WTC11 (cell line): ENCODE measurements around the gene KCNQ2. TPM values are rescaled to one million over a fixed set of nuclear protein-coding genes. Genes with fewer than 3 reads are reported as not detected.
A peak's percentile ranks its signal among the peaks of the same experiment; 100 is the strongest.

Source experiments
- ATAC-seq: fragments of 200-7000 bp; cut with Tn5 transposase; 2 replicates; pipeline ENCODE4 v1.10.0; 2021; ENCODE audit warnings: mild to moderate bottlenecking, moderate library complexity
- CTCF ChIA-PET: fragments of 300-600 bp; sonication (Branson Sonifier 250); formaldehyde crosslinking; loops from one replicate; lab custom pipeline; 2021; ENCODE audit warnings: antibody characterized with exemption; lab: Charles Lee
- POLR2A ChIA-PET: fragments of 350-600 bp; sonication (Branson Sonifier 250); formaldehyde crosslinking; loops from one replicate; lab custom pipeline; 2021; ENCODE audit warnings: antibody characterized with exemption; lab: Charles Lee
- DNase-seq: peaks from one replicate; pipeline ENCODE4 v3.0.0; 2021; ENCODE audit warnings: low spot score
- H3K27ac Mint-ChIP-seq: 2 replicates; pipeline ENCODE4 v1.8.0; 2021; ENCODE audit warnings: mixed read lengths
- H3K27me3 Mint-ChIP-seq: 2 replicates; pipeline ENCODE4 v1.8.0; 2021; ENCODE audit warnings: low read depth, mild to moderate bottlenecking, moderate library complexity, mixed read lengths
- H3K36me3 Mint-ChIP-seq: 2 replicates; pipeline ENCODE4 v1.8.0; 2021; ENCODE audit warnings: mixed read lengths
- H3K4me1 Mint-ChIP-seq: 2 replicates; pipeline ENCODE4 v1.8.0; 2022; ENCODE audit warnings: mixed read lengths
- H3K4me3 Mint-ChIP-seq: 2 replicates; pipeline ENCODE4 v1.8.0; 2021; ENCODE audit warnings: mild to moderate bottlenecking, moderate library complexity, mixed read lengths
- H3K9me3 Mint-ChIP-seq: 2 replicates; pipeline ENCODE4 v1.8.0; 2021; ENCODE audit warnings: mixed read lengths
- AR ChIP-seq: fragments of 250-450 bp; sonication (Bioruptor Pico); IDR thresholded peaks from 2 replicates; pipeline ENCODE4 v1.9.0; 2021; ENCODE audit warnings: mild to moderate bottlenecking
- ELF4 ChIP-seq: sonication (generic); formaldehyde crosslinking; IDR thresholded peaks from 2 replicates; pipeline ENCODE4 v1.8.1; 2022; ENCODE audit warnings: low read depth, mild to moderate bottlenecking, moderate library complexity, missing genetic modification reagents
- EMX1 ChIP-seq: fragments of 250-450 bp; sonication (Bioruptor Pico); IDR thresholded peaks from 2 replicates; pipeline ENCODE4 v1.8.0; 2021; ENCODE audit warnings: mild to moderate bottlenecking
- ERG ChIP-seq: fragments of 250-450 bp; sonication (Bioruptor Pico); IDR thresholded peaks from 2 replicates; pipeline ENCODE4 v1.8.0; 2021; ENCODE audit warnings: mild to moderate bottlenecking
- ETV6 ChIP-seq: sonication (generic); formaldehyde crosslinking; IDR thresholded peaks from 2 replicates; pipeline ENCODE4 v1.8.1; 2022; ENCODE audit warnings: mild to moderate bottlenecking, missing genetic modification reagents
- GTF2I ChIP-seq: fragments of 250-450 bp; sonication (Bioruptor Pico); conservative IDR thresholded peaks from 2 replicates; pipeline ENCODE4 v1.4.0; 2021; ENCODE audit warnings: mild to moderate bottlenecking
- IRF1 ChIP-seq: sonication (generic); formaldehyde crosslinking; IDR thresholded peaks from 2 replicates; pipeline ENCODE4 v1.8.0; 2023; ENCODE audit warnings: missing genetic modification reagents
- MAX ChIP-seq: sonication (generic); formaldehyde crosslinking; IDR thresholded peaks from 2 replicates; pipeline ENCODE4 v1.8.0; 2022; ENCODE audit warnings: mild to moderate bottlenecking, missing genetic modification reagents
- MLX ChIP-seq: sonication (generic); formaldehyde crosslinking; IDR thresholded peaks from 2 replicates; pipeline ENCODE4 v1.8.1; 2023; ENCODE audit warnings: mild to moderate bottlenecking, missing genetic modification reagents, moderate library complexity
- RELA ChIP-seq: sonication (generic); formaldehyde crosslinking; IDR thresholded peaks from 2 replicates; pipeline ENCODE4 v1.8.1; 2022; ENCODE audit warnings: missing genetic modification reagents, mild to moderate bottlenecking, borderline replicate concordance
- RORB ChIP-seq: fragments of 250-450 bp; sonication (Bioruptor Pico); IDR thresholded peaks from 2 replicates; pipeline ENCODE4 v1.9.0; 2021; ENCODE audit warnings: mild to moderate bottlenecking
- STAT6 ChIP-seq: sonication (generic); formaldehyde crosslinking; conservative IDR thresholded peaks from 2 replicates; pipeline ENCODE4 v1.8.1; 2023; ENCODE audit warnings: mild to moderate bottlenecking, low read depth, missing genetic modification reagents, moderate library complexity
- TEAD1 ChIP-seq: sonication (generic); formaldehyde crosslinking; IDR thresholded peaks from 2 replicates; pipeline ENCODE4 v1.8.0; 2022; ENCODE audit warnings: mild to moderate bottlenecking, missing genetic modification reagents
- TP53 ChIP-seq: sonication (generic); formaldehyde crosslinking; IDR thresholded peaks from 2 replicates; pipeline ENCODE4 v1.8.1; 2023; ENCODE audit warnings: mild to moderate bottlenecking, missing genetic modification reagents
- USF1 ChIP-seq: sonication (generic); formaldehyde crosslinking; IDR thresholded peaks from 2 replicates; pipeline ENCODE4 v1.8.0; 2022; ENCODE audit warnings: mild to moderate bottlenecking, missing genetic modification reagents
- ZNF219 ChIP-seq: sonication (generic); formaldehyde crosslinking; IDR thresholded peaks from 2 replicates; pipeline ENCODE4 v1.8.0; 2023; ENCODE audit warnings: missing genetic modification reagents, mild to moderate bottlenecking, borderline replicate concordance
- ZNF232 ChIP-seq: sonication (generic); formaldehyde crosslinking; IDR thresholded peaks from 2 replicates; pipeline ENCODE4 v1.8.0; 2022; ENCODE audit warnings: mild to moderate bottlenecking, missing genetic modification reagents
- ZNF263 ChIP-seq: sonication (generic); formaldehyde crosslinking; IDR thresholded peaks from 2 replicates; pipeline ENCODE4 v1.8.1; 2022; ENCODE audit warnings: low read depth, mild to moderate bottlenecking, moderate library complexity, missing genetic modification reagents
- ZNF416 ChIP-seq: fragments of 250-450 bp; sonication (Bioruptor Pico); IDR thresholded peaks from 2 replicates; pipeline ENCODE4 v1.9.0; 2021; ENCODE audit warnings: mild to moderate bottlenecking, inconsistent platforms
- ZNF512 ChIP-seq: sonication (generic); formaldehyde crosslinking; IDR thresholded peaks from 2 replicates; pipeline ENCODE4 v1.8.1; 2022; ENCODE audit warnings: missing genetic modification reagents, borderline replicate concordance
- total RNA-seq: library from RNA; stranded (reverse); gene quantifications from 3 replicates; pipeline ENCODE4 v1.2.3, GENCODE V29; 2021

KCNQ2 gene
- total RNA-seq, 1 experiment from 2014 or later, result 99.8 TPM

GRCh38 chr20:63471002-63471716, 1.3 kb downstream of the KCNQ2 start (continued):
- TF ChIP-seq ZNF232 (no peak), MAX (0 out of 2 replicates have a peak, but pooled peaks have one; percentile 35), ETV6 (0 out of 2 replicates have a peak, but pooled peaks have one; percentile 13)

GRCh38 chr20:63470410-63470809, 2.0 kb downstream of the KCNQ2 start:
- DNase-seq (no peak), ATAC-seq (no peak)
- no peak overlapping the region for H3K27ac Mint-ChIP-seq
- peaks cover 11% of the 10 kb centered on the region for H3K27me3 Mint-ChIP-seq
- no peak for TF ChIP-seq ZNF512 (CRISPR knock-in tag)
- no peak for TF ChIP-seq MLX (CRISPR knock-in tag)
- no peak for TF ChIP-seq TP53 (CRISPR knock-in tag)
- TF ChIP-seq RORB (CRISPR knock-in tag), result no peak
- TF ChIP-seq IRF1 (CRISPR knock-in tag), result no peak
- TF ChIP-seq AR (CRISPR knock-in tag), result no peak
- TF ChIP-seq RELA, result no peak
- no peak for TF ChIP-seq ELF4 (CRISPR knock-in tag)
- TF ChIP-seq GTF2I, result no peak
- TF ChIP-seq EMX1 (CRISPR knock-in tag), result no peak
- no peak for TF ChIP-seq TEAD1
- no peak for TF ChIP-seq STAT6
- TF ChIP-seq ZNF263, result no peak
- TF ChIP-seq ZNF219, result no peak
- TF ChIP-seq MAX, result no peak
- TF ChIP-seq ZNF416 (CRISPR knock-in tag), result no peak
- no peak for TF ChIP-seq USF1 (CRISPR knock-in tag)
- no peak for TF ChIP-seq ERG (CRISPR knock-in tag)
- ChIA-PET CTCF (interaction anchor here (0.9 to 2.8 kb wide), 15 partner anchors 9 to 305 kb away, joined by 3 to 12 read pairs (median 4); partner anchors contain the start of gene PTK6), POLR2A (no interaction called here)
- peaks cover 29% of the 10 kb centered on the region for H3K4me1 Mint-ChIP-seq
- peak overlapping the region; percentile 67 for H3K4me3 Mint-ChIP-seq
- H3K36me3 Mint-ChIP-seq, result no peaks in the 10 kb centered on the region
- H3K9me3 Mint-ChIP-seq, result no peaks in the 10 kb centered on the region
